Measurements from ENCODE around the gene EQTN.

EQTN gene

DNA sequence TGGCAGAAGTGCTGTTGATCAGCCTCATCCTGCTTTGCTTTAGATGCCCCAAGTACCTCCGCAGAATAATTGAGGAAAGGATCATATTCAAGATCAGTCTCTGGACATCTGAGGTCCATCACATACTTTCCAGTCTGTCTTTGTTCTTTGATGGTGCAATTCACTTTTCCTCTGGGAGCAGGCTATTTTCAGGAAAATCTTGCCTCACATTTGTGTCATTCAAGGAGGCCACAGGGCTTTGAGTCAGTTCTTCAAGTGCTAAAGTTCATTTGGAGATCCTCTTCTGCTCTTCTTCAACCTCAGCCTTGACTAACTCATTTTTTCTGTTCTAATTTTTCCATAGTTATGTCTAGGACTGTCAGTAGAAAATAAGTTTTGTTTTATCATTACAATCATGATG is 18.6 kb downstream of the EQTN start:
- H3K18ac ChIP-seq (ENCODE audit: low read length) = no peak overlapping the region
- no peak overlapping the region for H3K23ac ChIP-seq (ENCODE audit: low read length)
- no peak overlapping the region for H3K14ac ChIP-seq (ENCODE audit: low read length)
- WGBS (ENCODE audit: extremely low coverage, insufficient coverage, insufficient read length) = no CpG with 5 or more reads among the region's 1 CpG
- H3K27me3 ChIP-seq (ENCODE audit: insufficient read depth, low read length) = no peaks in the 10 kb centered on the region
- no peak overlapping the region for H2BK12ac ChIP-seq (ENCODE audit: low read length)
- no peak overlapping the region for H2BK5ac ChIP-seq (ENCODE audit: low read depth, low read length, poor library complexity)
- peaks cover 2% of the 10 kb centered on the region for H3K9me3 ChIP-seq (ENCODE audit: insufficient read depth, low read depth, low read length)
- no peak overlapping the region for H2AFZ ChIP-seq (ENCODE audit: insufficient read depth, low read length, poor library complexity)
- no peak overlapping the region for H3K4me3 ChIP-seq (ENCODE audit: low read depth, low read length)
- H3K79me2 ChIP-seq (ENCODE audit: control insufficient read depth, insufficient read depth, low read length, poor library complexity) = no peaks in the 10 kb centered on the region
- H4K91ac ChIP-seq (ENCODE audit: low read depth, low read length) = no peak overlapping the region
- H2BK120ac ChIP-seq (ENCODE audit: insufficient read depth, low read length, poor library complexity) = no peak overlapping the region
- H4K12ac ChIP-seq (ENCODE audit: low read depth, low read length) = no peak overlapping the region
- H2AK5ac ChIP-seq (ENCODE audit: low read length) = no peak overlapping the region
- no peak overlapping the region for H3K9ac ChIP-seq (ENCODE audit: low read length)
- H3K36me3 ChIP-seq (ENCODE audit: control insufficient read depth in 1 of 2, insufficient read depth in 2 of 2, low read length in 2 of 2) = no peaks in the 10 kb centered on the region
- no peak overlapping the region for H4K8ac ChIP-seq (ENCODE audit: low read depth, low read length)
- no peaks in the 10 kb centered on the region for H3K79me1 ChIP-seq (ENCODE audit: low read length)
- no peak for DNase-seq
- H3K27ac ChIP-seq (ENCODE audit: low read depth, low read length) = no peak overlapping the region
- no peaks in the 10 kb centered on the region for H3K4me1 ChIP-seq (ENCODE audit: control insufficient read depth in 1 of 2, insufficient read depth in 2 of 2, low read length in 2 of 2)
- no peak overlapping the region for H3K4ac ChIP-seq (ENCODE audit: low read depth, low read length)
- H3K4me2 ChIP-seq (ENCODE audit: low read length) = no peak overlapping the region

DNA sequence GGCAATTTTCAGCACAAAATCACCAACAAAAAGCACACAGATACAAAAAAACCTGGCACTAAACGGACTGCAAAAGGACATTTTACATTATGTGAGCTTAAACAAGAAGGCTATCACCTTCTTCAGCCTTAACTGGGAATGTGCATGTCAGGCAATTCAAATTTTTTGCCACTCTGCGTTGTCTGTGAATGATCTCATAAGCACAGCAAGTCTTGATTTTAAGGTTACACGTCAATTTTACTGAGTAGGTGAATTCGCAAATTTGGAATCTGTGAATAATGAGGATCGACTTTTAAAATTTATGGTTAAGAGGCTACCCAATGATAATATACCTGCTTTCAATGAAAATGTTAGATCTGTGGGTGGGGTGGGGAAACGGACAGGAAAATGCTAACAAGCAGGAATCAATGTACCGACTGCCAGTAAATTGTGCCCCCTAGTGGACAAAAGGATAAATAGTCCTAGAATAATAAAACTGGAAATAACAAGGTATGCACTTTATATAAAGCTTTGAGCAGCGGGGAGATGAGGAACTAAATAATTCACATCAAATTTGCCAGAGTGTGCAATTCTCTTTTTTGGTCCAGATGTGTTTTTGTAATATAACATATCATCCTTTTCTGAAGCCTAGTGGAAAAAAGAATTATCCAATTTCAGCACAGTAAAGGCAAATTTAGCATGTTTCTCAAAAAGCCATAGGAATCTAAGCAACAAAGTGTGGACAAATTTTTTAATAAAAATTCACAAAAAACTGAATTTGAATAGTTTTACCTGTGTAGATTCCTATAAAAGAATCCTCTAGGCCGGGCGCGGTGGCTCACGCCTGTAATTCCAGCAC is 20.5 kb downstream of the EQTN start:
- Histone ChIP-seq H2BK12ac (ENCODE audit: low read length) (no peak overlapping the region), H3K4me2 (ENCODE audit: low read length) (peak overlapping the region; percentile 8), H4K8ac (ENCODE audit: low read depth, low read length) (no peak overlapping the region), H3K27me3 (ENCODE audit: insufficient read depth, low read length) (no peaks in the 10 kb centered on the region), H2AFZ (ENCODE audit: insufficient read depth, low read length, poor library complexity) (no peak overlapping the region), H3K9me3 (ENCODE audit: insufficient read depth, low read depth, low read length) (no peaks in the 10 kb centered on the region), H3K36me3 (ENCODE audit: control insufficient read depth in 1 of 2, insufficient read depth in 2 of 2, low read length in 2 of 2) (no peaks in the 10 kb centered on the region), H3K79me1 (ENCODE audit: low read length) (no peaks in the 10 kb centered on the region), H3K4me3 (ENCODE audit: low read depth, low read length) (no peak overlapping the region), H3K4me1 (ENCODE audit: control insufficient read depth in 1 of 2, insufficient read depth in 2 of 2, low read length in 2 of 2) (no peaks in the 10 kb centered on the region), H3K9ac (ENCODE audit: low read length) (no peak overlapping the region), H4K12ac (ENCODE audit: low read depth, low read length) (no peak overlapping the region), H2BK120ac (ENCODE audit: insufficient read depth, low read length, poor library complexity) (no peak overlapping the region), H2AK5ac (ENCODE audit: low read length) (no peak overlapping the region), H3K23ac (ENCODE audit: low read length) (no peak overlapping the region), H4K91ac (ENCODE audit: low read depth, low read length) (no peak overlapping the region), H3K14ac (ENCODE audit: low read length) (no peak overlapping the region), H2BK5ac (ENCODE audit: low read depth, low read length, poor library complexity) (no peak overlapping the region), H3K18ac (ENCODE audit: low read length) (no peak overlapping the region), H3K79me2 (ENCODE audit: control insufficient read depth, insufficient read depth, low read length, poor library complexity) (no peaks in the 10 kb centered on the region), H3K27ac (ENCODE audit: low read depth, low read length) (no peak overlapping the region), H3K4ac (ENCODE audit: low read depth, low read length) (no peak overlapping the region)
- WGBS (ENCODE audit: extremely low coverage, insufficient coverage, insufficient read length) = no CpG with 5 or more reads among the region's 12 CpGs
- DNase-seq = peak in 1 of 2 donors; percentile 84

DNA sequence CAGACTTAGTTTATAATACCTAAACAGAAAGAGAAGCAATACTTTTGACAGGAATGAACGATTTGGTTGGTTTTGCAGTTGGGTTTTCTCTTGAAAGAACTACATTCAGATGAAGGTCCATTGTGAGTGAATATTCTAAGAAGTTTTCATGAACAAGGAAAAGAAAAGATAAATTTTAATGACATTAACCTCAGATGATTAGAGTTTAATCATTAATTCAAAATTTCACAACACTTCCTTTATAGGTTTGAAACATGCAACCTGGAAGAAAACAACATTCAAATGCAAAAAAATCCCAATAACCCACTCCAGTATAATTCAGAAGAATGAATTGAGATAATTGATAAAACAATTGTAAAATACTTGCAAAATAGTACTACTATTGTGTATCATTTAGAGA is 23.8 kb downstream of the EQTN start:
- Histone ChIP-seq H2AFZ (ENCODE audit: insufficient read depth, low read length, poor library complexity) (no peak overlapping the region), H4K8ac (ENCODE audit: low read depth, low read length) (no peak overlapping the region), H3K36me3 (ENCODE audit: control insufficient read depth in 1 of 2, insufficient read depth in 2 of 2, low read length in 2 of 2) (no peaks in the 10 kb centered on the region), H2BK5ac (ENCODE audit: low read depth, low read length, poor library complexity) (no peak overlapping the region), H3K27ac (ENCODE audit: low read depth, low read length) (no peak overlapping the region), H2BK12ac (ENCODE audit: low read length) (no peak overlapping the region), H3K79me2 (ENCODE audit: control insufficient read depth, insufficient read depth, low read length, poor library complexity) (no peaks in the 10 kb centered on the region), H3K27me3 (ENCODE audit: insufficient read depth, low read length) (no peaks in the 10 kb centered on the region), H2BK120ac (ENCODE audit: insufficient read depth, low read length, poor library complexity) (no peak overlapping the region), H4K91ac (ENCODE audit: low read depth, low read length) (no peak overlapping the region), H2AK5ac (ENCODE audit: low read length) (no peak overlapping the region), H3K4ac (ENCODE audit: low read depth, low read length) (no peak overlapping the region), H3K9ac (ENCODE audit: low read length) (no peak overlapping the region), H3K4me1 (ENCODE audit: control insufficient read depth in 1 of 2, insufficient read depth in 2 of 2, low read length in 2 of 2) (no peaks in the 10 kb centered on the region), H3K4me3 (ENCODE audit: low read depth, low read length) (no peak overlapping the region), H3K18ac (ENCODE audit: low read length) (no peak overlapping the region), H3K14ac (ENCODE audit: low read length) (no peak overlapping the region), H3K79me1 (ENCODE audit: low read length) (no peaks in the 10 kb centered on the region), H3K4me2 (ENCODE audit: low read length) (no peak overlapping the region), H3K9me3 (ENCODE audit: insufficient read depth, low read depth, low read length) (no peaks in the 10 kb centered on the region), H4K12ac (ENCODE audit: low read depth, low read length) (no peak overlapping the region), H3K23ac (ENCODE audit: low read length) (no peak overlapping the region)
- no peak for DNase-seq
- no CpG with 5 or more reads among the region's 1 CpG for WGBS (ENCODE audit: extremely low coverage, insufficient coverage, insufficient read length)

DNA sequence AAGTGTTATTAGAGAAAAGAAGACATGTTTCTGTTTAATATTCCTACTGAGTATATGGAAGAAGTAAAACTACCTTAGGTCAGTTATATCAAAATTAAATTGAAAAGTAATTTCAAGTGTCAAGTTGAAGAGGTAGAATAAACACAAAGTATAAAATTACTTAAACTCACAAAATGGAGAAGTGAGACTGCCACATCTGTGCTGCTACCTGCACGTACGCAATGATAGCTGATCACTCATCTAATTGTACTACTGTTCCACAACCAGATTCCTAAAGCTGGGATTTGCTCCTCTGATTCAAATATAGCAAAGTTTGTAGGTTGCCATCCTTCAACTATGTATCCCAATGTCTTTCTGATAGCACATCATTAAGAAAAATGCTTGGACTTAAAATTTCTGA is 24.8 kb downstream of the EQTN start:
- Histone ChIP-seq H3K79me1 (ENCODE audit: low read length) (no peaks in the 10 kb centered on the region), H3K36me3 (ENCODE audit: control insufficient read depth in 1 of 2, insufficient read depth in 2 of 2, low read length in 2 of 2) (no peaks in the 10 kb centered on the region), H3K9me3 (ENCODE audit: insufficient read depth, low read depth, low read length) (no peaks in the 10 kb centered on the region), H3K18ac (ENCODE audit: low read length) (no peak overlapping the region), H2BK5ac (ENCODE audit: low read depth, low read length, poor library complexity) (no peak overlapping the region), H3K27ac (ENCODE audit: low read depth, low read length) (no peak overlapping the region), H2BK120ac (ENCODE audit: insufficient read depth, low read length, poor library complexity) (no peak overlapping the region), H3K4me2 (ENCODE audit: low read length) (no peak overlapping the region), H3K79me2 (ENCODE audit: control insufficient read depth, insufficient read depth, low read length, poor library complexity) (no peaks in the 10 kb centered on the region), H4K8ac (ENCODE audit: low read depth, low read length) (no peak overlapping the region), H3K9ac (ENCODE audit: low read length) (no peak overlapping the region), H3K14ac (ENCODE audit: low read length) (no peak overlapping the region), H3K4me1 (ENCODE audit: control insufficient read depth in 1 of 2, insufficient read depth in 2 of 2, low read length in 2 of 2) (no peaks in the 10 kb centered on the region), H3K4me3 (ENCODE audit: low read depth, low read length) (no peak overlapping the region), H3K27me3 (ENCODE audit: insufficient read depth, low read length) (no peaks in the 10 kb centered on the region), H4K91ac (ENCODE audit: low read depth, low read length) (no peak overlapping the region), H3K23ac (ENCODE audit: low read length) (no peak overlapping the region), H2AFZ (ENCODE audit: insufficient read depth, low read length, poor library complexity) (no peak overlapping the region), H3K4ac (ENCODE audit: low read depth, low read length) (no peak overlapping the region), H4K12ac (ENCODE audit: low read depth, low read length) (no peak overlapping the region), H2AK5ac (ENCODE audit: low read length) (no peak overlapping the region), H2BK12ac (ENCODE audit: low read length) (no peak overlapping the region)
- no peak for DNase-seq
- WGBS (ENCODE audit: extremely low coverage, insufficient coverage, insufficient read length) = no CpG with 5 or more reads among the region's 2 CpGs
